Uterus (tissue), 2 donors: ENCODE results near the gene MLLT10.

ENCODE experiments used
- CTCF ChIP-seq, 4 experiments: fragments of 200-600 bp in 2 of 4; fragments of 450-650 bp in 2 of 4; sonication (generic) in 2 of 4; IDR thresholded peaks; one replicate each; pipeline ENCODE4 v1.5.1; 2016 to 2019; ENCODE audit warnings: antibody characterized with exemption in 4 of 4, mild to moderate bottlenecking in 2 of 4, moderate library complexity in 1 of 4
- POLR2A ChIP-seq, 2 donors: fragments of 450-650 bp; IDR thresholded peaks; one replicate each; pipeline ENCODE4 v1.6.1; 2016; ENCODE audit warnings: antibody characterized with exemption in 2 of 2, mild to moderate bottlenecking in 1 of 2, moderate library complexity in 1 of 2

DNA sequence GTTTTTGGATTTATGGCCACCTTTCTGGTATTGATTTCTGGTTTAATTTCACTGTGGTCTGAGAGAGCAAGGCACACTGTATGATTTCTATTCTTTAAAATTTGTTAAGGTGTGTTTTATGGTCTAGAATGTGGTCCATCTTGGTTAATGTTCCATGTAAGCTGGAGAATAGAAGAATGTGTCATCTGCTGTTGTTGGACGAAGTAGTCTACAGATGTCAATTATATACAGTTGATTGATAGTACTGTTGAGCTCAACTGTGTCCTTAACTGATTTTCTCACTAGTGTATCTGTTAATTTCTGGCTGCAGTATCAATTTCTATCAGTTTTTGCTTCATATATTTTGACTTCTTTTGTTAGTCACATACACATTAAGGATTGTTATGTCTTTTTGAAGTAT lies 127.1 kb downstream of the MLLT10 start:
- TF ChIP-seq CTCF (IDR thresholded peaks at IDR 0.05) = no peak
- TF ChIP-seq POLR2A (IDR thresholded peaks at IDR 0.05) = no peak
